Kidney epithelial cell (primary cell): ENCODE measurements around the gene PROP1. TPM values are rescaled to one million over a fixed set of nuclear protein-coding genes. Genes with fewer than 3 reads are reported as not detected.
"Not testable (repeated sequence)": the region's sequence is repeated elsewhere in the genome, so short reads cannot be mapped to it uniquely, and the experiment has no call there.

ENCODE experiments used
- DNase-seq: peaks from one replicate; pipeline ENCODE4 v3.0.0-alpha.2; 2010; ENCODE audit warnings: low read depth
- H3K27me3 ChIP-seq: 2 replicates; pipeline ENCODE4 v1.6.0; 2011; ENCODE audit warnings: low read length; ENCODE audit not compliant: control insufficient read depth, insufficient read depth
- H3K36me3 ChIP-seq: 2 replicates; pipeline ENCODE4 v1.5.1; 2011; ENCODE audit warnings: low read length; ENCODE audit not compliant: control insufficient read depth, insufficient read depth
- H3K4me3 ChIP-seq: 2 replicates; pipeline ENCODE4 v1.5.1; 2011; ENCODE audit warnings: low read depth, mild to moderate bottlenecking, control low read depth, low read length
- CTCF ChIP-seq: IDR thresholded peaks from 2 replicates; pipeline ENCODE4 v1.5.1; 2011; ENCODE audit warnings: mild to moderate bottlenecking, moderate library complexity, low read length, control low read depth, inconsistent platforms; ENCODE audit not compliant: insufficient read depth, poor library complexity, severe bottlenecking
- total RNA-seq: library from RNA; depleted of rRNA; stranded (reverse); fragments of >200 nt; gene quantifications from 2 replicates; pipeline ENCODE4 v1.2.3, GENCODE V29; 2015

PROP1 gene
- total RNA-seq, 1 donor from 2014 or later: not detected

GRCh38 chr5:177964471-177964870 is 31.6 kb downstream of the PROP1 start:
- no peaks in the 10 kb centered on the region for H3K27me3 ChIP-seq
- no peak for DNase-seq

GRCh38 chr5:177963966-177964365 is 32.1 kb downstream of the PROP1 start:
- no peak for DNase-seq
- no peaks in the 10 kb centered on the region for H3K27me3 ChIP-seq
- H3K36me3 ChIP-seq: no peaks in the 10 kb centered on the region
- no peak for TF ChIP-seq CTCF
- H3K4me3 ChIP-seq: no peak overlapping the region

More at GRCh38 chr5:177964471-177964870, 31.6 kb downstream of the PROP1 start:
- H3K4me3 ChIP-seq: no peak overlapping the region
- no peaks in the 10 kb centered on the region for H3K36me3 ChIP-seq
- no peak for TF ChIP-seq CTCF

- Histone ChIP-seq H3K36me3 (no peaks in the 10 kb centered on the region), H3K27me3 (no peaks in the 10 kb centered on the region), H3K4me3 (no peak overlapping the region)
- TF ChIP-seq CTCF: no peak
- no peak for DNase-seq
Observed at GRCh38 chr5:177959315-177959714, 36.7 kb downstream of the PROP1 start.

GRCh38 chr5:177958696-177959095 is 37.3 kb downstream of the PROP1 start:
- Histone ChIP-seq H3K36me3 (no peaks in the 10 kb centered on the region), H3K4me3 (no peak overlapping the region), H3K27me3 (no peaks in the 10 kb centered on the region)
- TF ChIP-seq CTCF: no peak
- DNase-seq: no peak

- no peak for TF ChIP-seq CTCF
- Histone ChIP-seq H3K36me3 (no peaks in the 10 kb centered on the region), H3K4me3 (no peak overlapping the region), H3K27me3 (no peaks in the 10 kb centered on the region)
- no peak for DNase-seq
Observed at GRCh38 chr5:177957241-177957640, 38.8 kb downstream of the PROP1 start.

- not testable (repeated sequence) for H3K36me3 ChIP-seq, DNase-seq, H3K27me3 ChIP-seq
Observed at GRCh38 chr5:177953101-177953500, 42.9 kb downstream of the PROP1 start.

GRCh38 chr5:177949656-177950055 is 46.4 kb downstream of the PROP1 start:
- H3K36me3 ChIP-seq, H3K27me3 ChIP-seq, H3K4me3 ChIP-seq, DNase-seq: not testable (repeated sequence)

More at GRCh38 chr5:177953101-177953500, 42.9 kb downstream of the PROP1 start:
- H3K4me3 ChIP-seq: not testable (repeated sequence)

GRCh38 chr5:177949065-177949464 is 47.0 kb downstream of the PROP1 start:
- not testable (repeated sequence) for DNase-seq, H3K27me3 ChIP-seq, H3K4me3 ChIP-seq, H3K36me3 ChIP-seq

- not testable (repeated sequence) for DNase-seq, H3K36me3 ChIP-seq, H3K27me3 ChIP-seq, H3K4me3 ChIP-seq
Observed at GRCh38 chr5:177947912-177948311, 48.1 kb downstream of the PROP1 start.

GRCh38 chr5:177945601-177946283 is 50.3 kb downstream of the PROP1 start:
- not testable (repeated sequence) for DNase-seq, H3K4me3 ChIP-seq, H3K27me3 ChIP-seq, H3K36me3 ChIP-seq
